Astrocyte of the hippocampus (primary cell): ENCODE results near the gene APIP.
"Not testable (repeated sequence)": the region's sequence is repeated elsewhere in the genome, so short reads cannot be mapped to it uniquely, and the experiment has no call there.

ENCODE experiments used
- DNase-seq: peaks from one replicate; pipeline ENCODE4 v3.0.0; 2011; ENCODE audit warnings: low read depth, low spot score

The APIP gene

GRCh38 chr11:34926101-34926830 is 10.1 kb upstream of the APIP start:
- peak; percentile 72 for DNase-seq

GRCh38 chr11:34924714-34925113 is 8.5 kb upstream of the APIP start:
- DNase-seq: no peak

- DNase-seq: no peak
Observed at GRCh38 chr11:34921156-34921555, 5.0 kb upstream of the APIP start.

- peak; percentile 12 for DNase-seq
Observed at GRCh38 chr11:34916843-34917770, 928 bp upstream of the APIP start.

GRCh38 chr11:34915136-34916014 is 804 bp downstream of the APIP start:
- DNase-seq: no peak

GRCh38 chr11:34913556-34913955 is 2.6 kb downstream of the APIP start:
- DNase-seq: not testable (repeated sequence)

GRCh38 chr11:34911676-34912075 is 4.5 kb downstream of the APIP start:
- no peak for DNase-seq

GRCh38 chr11:34910817-34911216 is 5.4 kb downstream of the APIP start:
- no peak for DNase-seq

- DNase-seq: no peak
Observed at GRCh38 chr11:34909955-34910354, 6.2 kb downstream of the APIP start.

GRCh38 chr11:34909415-34909814 is 6.8 kb downstream of the APIP start:
- DNase-seq: no peak

GRCh38 chr11:34907934-34908593 is 8.1 kb downstream of the APIP start:
- no peak for DNase-seq

GRCh38 chr11:34905666-34906065 is 10.5 kb downstream of the APIP start:
- DNase-seq: no peak

GRCh38 chr11:34904421-34904955 is 11.7 kb downstream of the APIP start:
- no peak for DNase-seq

- DNase-seq: peak; percentile 20
Observed at GRCh38 chr11:34899633-34900016, 16.6 kb downstream of the APIP start.

GRCh38 chr11:34898474-34898873 is 17.7 kb downstream of the APIP start:
- no peak for DNase-seq

GRCh38 chr11:34897171-34897870 is 18.9 kb downstream of the APIP start:
- DNase-seq: no peak

- not testable (repeated sequence) for DNase-seq
Observed at GRCh38 chr11:34896191-34896590, 20.0 kb downstream of the APIP start.

- no peak for DNase-seq
Observed at GRCh38 chr11:34893416-34893815, 22.8 kb downstream of the APIP start.

GRCh38 chr11:34891611-34892010 is 24.6 kb downstream of the APIP start:
- no peak for DNase-seq

- DNase-seq: peak; percentile 57
Observed at GRCh38 chr11:34890812-34891211, 25.4 kb downstream of the APIP start.
